Mucosa of descending colon (tissue), 3 donors: ENCODE results near the gene ARSJ. TPM values are rescaled to one million over a fixed set of nuclear protein-coding genes. Genes with fewer than 3 reads are reported as not detected.
"Not testable (repeated sequence)": the region's sequence is repeated elsewhere in the genome, so short reads cannot be mapped to it uniquely, and the experiment has no call there.

ENCODE experiments used
- ATAC-seq: fragments of 200-7000 bp; cut with Tn5 transposase; one replicate; pipeline ENCODE4 v1.9.1; 2020; ENCODE audit warnings: mild to moderate bottlenecking, moderate library complexity
- DNase-seq, 3 donors: peaks; one replicate each; pipeline ENCODE4 v3.0.0-alpha.2; 2020
- H3K36me3 ChIP-seq: fragments of 200-600 bp; one replicate; pipeline ENCODE4 v1.8.0; 2021; ENCODE audit warnings: low read depth, mild to moderate bottlenecking
- H3K4me1 ChIP-seq: fragments of 200-600 bp; one replicate; pipeline ENCODE4 v1.8.0; 2021; ENCODE audit warnings: low read depth, mild to moderate bottlenecking
- H3K4me3 ChIP-seq: fragments of 200-600 bp; one replicate; pipeline ENCODE4 v1.8.0; 2021; ENCODE audit warnings: mild to moderate bottlenecking
- H3K9me3 ChIP-seq: fragments of 200-600 bp; one replicate; pipeline ENCODE4 v1.8.0; 2021; ENCODE audit warnings: mild to moderate bottlenecking
- CTCF ChIP-seq: fragments of 200-600 bp; IDR thresholded peaks from one replicate; pipeline ENCODE4 v1.8.0; 2022; ENCODE audit warnings: antibody characterized with exemption, mild to moderate bottlenecking
- intact Hi-C, 2 donors: fragments of 100-400 bp; cut with DNase I in 1 of 2; cut with micrococcal nuclease in 1 of 2; formaldehyde crosslinking; loops; one replicate each; pipeline versions ENCODE4 v1.11.0 to v1.11.1; 2022; cut with DNase I, micrococcal nuclease
- total RNA-seq, 3 donors: library from RNA; stranded (reverse); fragmentation: NEBNext Ultra II Directional in 2 of 3; extraction: Animal tissue kit (Norgen Biotek cat#: 25700) in 2 of 3; gene quantifications; one replicate each; pipeline versions ENCODE4 v1.2.1 to v1.2.4, GENCODE V29; 2021 to 2023
- donor health status: DM: no; HTN: no; CAD: no; lungs with moderate emphysema.
- donor health status: DM: no; HTN: no; CAD: no.
- donor health status: DM: no; HTN: yes; CAD: no.

Gene ARSJ
- total RNA-seq, 3 donors from 2014 or later, result 6.1 to 10.4 (median 6.5) TPM

GRCh38 chr4:113945906-113946305, 33.5 kb downstream of the ARSJ start:
- no peak for DNase-seq
- H3K9me3 ChIP-seq, result no peaks in the 10 kb centered on the region
- no peaks in the 10 kb centered on the region for H3K36me3 ChIP-seq
- intact Hi-C loops, result no loop called here
- H3K4me1 ChIP-seq, result no peaks in the 10 kb centered on the region
- TF ChIP-seq CTCF, result no peak
- no peak overlapping the region for H3K4me3 ChIP-seq
- ATAC-seq, result no peak

- intact Hi-C loops, result no loop called here
- no peaks in the 10 kb centered on the region for H3K4me1 ChIP-seq
- no peaks in the 10 kb centered on the region for H3K9me3 ChIP-seq
- no peak overlapping the region for H3K4me3 ChIP-seq
- no peaks in the 10 kb centered on the region for H3K36me3 ChIP-seq
- ATAC-seq (no peak), DNase-seq (no peak)
- no peak for TF ChIP-seq CTCF
Measured at GRCh38 chr4:113943863-113944262, 35.6 kb downstream of the ARSJ start.

- ATAC-seq, result no peak
- no peak for TF ChIP-seq CTCF
- intact Hi-C loops, result no loop called here
- no peaks in the 10 kb centered on the region for H3K36me3 ChIP-seq
- H3K4me1 ChIP-seq, result no peaks in the 10 kb centered on the region
- H3K4me3 ChIP-seq, result no peak overlapping the region
- no peaks in the 10 kb centered on the region for H3K9me3 ChIP-seq
- DNase-seq, result no peak
Measured at GRCh38 chr4:113943085-113943484, 36.4 kb downstream of the ARSJ start.

GRCh38 chr4:113941836-113942235, 37.6 kb downstream of the ARSJ start:
- no peak for ATAC-seq
- intact Hi-C loops, result no loop called here
- no peaks in the 10 kb centered on the region for H3K4me1 ChIP-seq

GRCh38 chr4:113940103-113940502, 39.3 kb downstream of the ARSJ start:
- DNase-seq, H3K36me3 ChIP-seq, intact Hi-C loops, H3K4me1 ChIP-seq, H3K4me3 ChIP-seq, H3K9me3 ChIP-seq, ATAC-seq: not testable (repeated sequence)

More at GRCh38 chr4:113941836-113942235, 37.6 kb downstream of the ARSJ start:
- DNase-seq, result no peak
- no peak for TF ChIP-seq CTCF
- no peak overlapping the region for H3K4me3 ChIP-seq
- H3K9me3 ChIP-seq, result no peaks in the 10 kb centered on the region
- H3K36me3 ChIP-seq, result no peaks in the 10 kb centered on the region

GRCh38 chr4:113935190-113935589, 44.3 kb downstream of the ARSJ start:
- no peak for ATAC-seq
- Histone ChIP-seq H3K4me3 (no peak overlapping the region), H3K9me3 (no peaks in the 10 kb centered on the region), H3K4me1 (no peaks in the 10 kb centered on the region), H3K36me3 (no peaks in the 10 kb centered on the region)
- TF ChIP-seq CTCF, result no peak
- DNase-seq, result no peak
- intact Hi-C loops, result no loop called here

GRCh38 chr4:113924706-113925105, 54.7 kb downstream of the ARSJ start:
- H3K4me3 ChIP-seq, H3K4me1 ChIP-seq, intact Hi-C loops, ATAC-seq, H3K36me3 ChIP-seq, H3K9me3 ChIP-seq, DNase-seq: not testable (repeated sequence)
